HUES6 (cell line): ENCODE measurements around the gene CTNND2.

Experiments used
- H3K27ac ChIP-seq: 2 replicates; pipeline ENCODE4 v1.7.0; 2013; ENCODE audit warnings: low read depth, mild to moderate bottlenecking, low read length, inconsistent platforms
- H3K27me3 ChIP-seq: 2 replicates; pipeline ENCODE4 v1.6.1; 2013; ENCODE audit warnings: low read length; ENCODE audit not compliant: control insufficient read depth, insufficient read depth
- H3K36me3 ChIP-seq: 2 replicates; pipeline ENCODE4 v1.6.1; 2013; ENCODE audit warnings: low read length; ENCODE audit not compliant: control insufficient read depth, insufficient read depth
- H3K4me1 ChIP-seq: 2 replicates; pipeline ENCODE4 v1.6.1; 2013; ENCODE audit warnings: low read length; ENCODE audit not compliant: control insufficient read depth, insufficient read depth
- H3K4me3 ChIP-seq: 2 replicates; pipeline ENCODE4 v1.5.1; 2013; ENCODE audit warnings: low read depth, low read length
- H3K9ac ChIP-seq: one replicate; pipeline ENCODE4 v1.6.1; 2013; ENCODE audit warnings: mild to moderate bottlenecking, low read length
- H3K9me3 ChIP-seq: 2 replicates; pipeline ENCODE4 v1.6.1; 2013; ENCODE audit warnings: low read depth, low read length; ENCODE audit not compliant: control insufficient read depth, insufficient read depth

Gene CTNND2

GRCh38 chr5:11301171-11301570 is 603.1 kb downstream of the CTNND2 start:
- H3K4me1 ChIP-seq: no peaks in the 10 kb centered on the region
- no peaks in the 10 kb centered on the region for H3K9me3 ChIP-seq
- H3K36me3 ChIP-seq: no peaks in the 10 kb centered on the region
- no peak overlapping the region for H3K27ac ChIP-seq
- no peak overlapping the region for H3K4me3 ChIP-seq
- no peaks in the 10 kb centered on the region for H3K27me3 ChIP-seq
- no peak overlapping the region for H3K9ac ChIP-seq

DNA sequence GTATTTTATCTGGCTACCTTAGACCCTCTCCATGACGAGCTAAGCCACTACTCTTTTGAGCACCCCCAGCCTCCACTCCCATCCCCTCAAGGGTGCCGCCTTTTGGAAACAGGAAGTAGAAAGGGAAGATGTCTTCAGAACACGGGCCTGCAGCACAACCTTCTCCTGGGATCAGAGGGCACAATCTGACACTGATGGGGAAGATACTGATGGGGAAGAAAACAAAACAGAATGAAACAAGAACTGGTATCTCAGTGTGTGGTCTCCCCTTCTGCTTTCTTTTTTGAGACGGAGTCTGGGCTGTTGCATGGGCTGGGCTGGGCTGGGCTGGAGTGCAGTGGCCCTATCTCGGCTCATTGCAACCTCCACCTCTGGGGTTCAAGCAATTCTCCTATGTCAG is 603.5 kb downstream of the CTNND2 start:
- Histone ChIP-seq H3K27me3 (no peaks in the 10 kb centered on the region), H3K9me3 (no peaks in the 10 kb centered on the region), H3K36me3 (no peaks in the 10 kb centered on the region), H3K27ac (no peak overlapping the region), H3K4me1 (no peaks in the 10 kb centered on the region), H3K9ac (no peak overlapping the region), H3K4me3 (no peak overlapping the region)

GRCh38 chr5:11298877-11299276 is 605.4 kb downstream of the CTNND2 start:
- H3K4me1 ChIP-seq: no peaks in the 10 kb centered on the region
- no peaks in the 10 kb centered on the region for H3K36me3 ChIP-seq
- H3K27ac ChIP-seq: no peak overlapping the region
- no peak overlapping the region for H3K4me3 ChIP-seq
- H3K9me3 ChIP-seq: no peaks in the 10 kb centered on the region
- H3K27me3 ChIP-seq: no peaks in the 10 kb centered on the region
- H3K9ac ChIP-seq: no peak overlapping the region

DNA sequence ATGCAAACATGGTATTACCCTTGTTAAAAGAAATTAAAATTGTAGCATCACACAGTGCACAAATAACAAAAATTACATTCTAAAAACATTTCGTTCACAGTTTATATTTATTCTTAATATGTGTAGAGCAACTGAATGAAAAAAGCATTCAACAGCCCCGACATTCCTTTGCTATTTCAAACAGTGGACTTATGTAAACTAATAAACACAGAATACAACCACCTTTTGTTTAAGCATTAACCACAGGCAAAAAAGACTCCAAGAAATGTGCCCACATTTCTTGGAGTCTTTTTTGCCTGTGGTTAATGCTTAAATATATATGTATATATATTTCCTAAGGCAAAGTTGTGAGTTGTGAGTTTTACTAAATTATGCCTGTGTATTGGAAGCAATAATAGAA is 610.7 kb downstream of the CTNND2 start:
- Histone ChIP-seq H3K9me3 (no peaks in the 10 kb centered on the region), H3K36me3 (no peaks in the 10 kb centered on the region), H3K27ac (no peak overlapping the region), H3K4me1 (no peaks in the 10 kb centered on the region), H3K9ac (no peak overlapping the region), H3K27me3 (no peaks in the 10 kb centered on the region), H3K4me3 (no peak overlapping the region)

GRCh38 chr5:11292648-11293356 is 611.4 kb downstream of the CTNND2 start:
- H3K4me1 ChIP-seq: peaks cover 5% of the 10 kb centered on the region; the same call in 1 of the 2 replicates
- no peaks in the 10 kb centered on the region for H3K36me3 ChIP-seq
- no peaks in the 10 kb centered on the region for H3K27me3 ChIP-seq
- no peak overlapping the region for H3K9ac ChIP-seq
- H3K27ac ChIP-seq: no peak overlapping the region
- no peak overlapping the region for H3K4me3 ChIP-seq
- H3K9me3 ChIP-seq: no peaks in the 10 kb centered on the region

DNA sequence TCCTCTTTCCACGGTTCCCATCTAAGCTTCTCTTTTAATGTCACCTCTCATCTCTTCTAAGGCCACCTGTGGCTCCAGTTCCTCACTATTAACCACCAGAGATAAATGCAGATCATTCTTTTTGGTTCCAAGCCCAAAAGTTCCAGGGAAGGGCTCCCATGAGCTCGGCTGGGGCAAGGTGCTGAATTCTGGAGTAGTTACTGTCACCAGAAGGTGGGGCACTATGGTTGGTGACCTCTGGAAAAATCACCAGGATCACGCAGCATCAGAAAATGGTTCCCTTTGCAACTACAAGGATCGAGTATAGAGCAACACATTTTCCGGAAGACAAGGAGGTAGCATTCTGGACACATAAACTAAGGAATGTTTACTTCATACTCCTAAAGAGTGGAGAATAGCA is 614.5 kb downstream of the CTNND2 start:
- Histone ChIP-seq H3K27ac (no peak overlapping the region), H3K36me3 (no peaks in the 10 kb centered on the region), H3K4me1 (peaks cover 5% of the 10 kb centered on the region; the same call in 1 of the 2 replicates), H3K9ac (no peak overlapping the region), H3K4me3 (no peak overlapping the region), H3K9me3 (no peaks in the 10 kb centered on the region), H3K27me3 (no peaks in the 10 kb centered on the region)

- Histone ChIP-seq H3K4me3 (no peak overlapping the region), H3K27me3 (no peaks in the 10 kb centered on the region), H3K36me3 (no peaks in the 10 kb centered on the region), H3K4me1 (peaks cover 5% of the 10 kb centered on the region; the same call in 1 of the 2 replicates), H3K9me3 (no peaks in the 10 kb centered on the region), H3K27ac (no peak overlapping the region), H3K9ac (no peak overlapping the region)
These were observed 615.0 kb downstream of the CTNND2 start for GRCh38 chr5:11289208-11289607.

GRCh38 chr5:11281842-11282241 is 622.4 kb downstream of the CTNND2 start:
- Histone ChIP-seq H3K36me3 (no peaks in the 10 kb centered on the region), H3K27me3 (no peaks in the 10 kb centered on the region), H3K27ac (no peak overlapping the region), H3K9me3 (peaks cover 12% of the 10 kb centered on the region; the same call in 1 of the 2 replicates), H3K4me1 (no peaks in the 10 kb centered on the region), H3K9ac (no peak overlapping the region), H3K4me3 (no peak overlapping the region)

GRCh38 chr5:11277323-11277722 is 626.9 kb downstream of the CTNND2 start:
- Histone ChIP-seq H3K4me3 (no peak overlapping the region), H3K36me3 (no peaks in the 10 kb centered on the region), H3K27ac (no peak overlapping the region), H3K4me1 (no peaks in the 10 kb centered on the region), H3K9ac (no peak overlapping the region), H3K27me3 (no peaks in the 10 kb centered on the region), H3K9me3 (peaks cover 12% of the 10 kb centered on the region; the same call in 1 of the 2 replicates)

DNA sequence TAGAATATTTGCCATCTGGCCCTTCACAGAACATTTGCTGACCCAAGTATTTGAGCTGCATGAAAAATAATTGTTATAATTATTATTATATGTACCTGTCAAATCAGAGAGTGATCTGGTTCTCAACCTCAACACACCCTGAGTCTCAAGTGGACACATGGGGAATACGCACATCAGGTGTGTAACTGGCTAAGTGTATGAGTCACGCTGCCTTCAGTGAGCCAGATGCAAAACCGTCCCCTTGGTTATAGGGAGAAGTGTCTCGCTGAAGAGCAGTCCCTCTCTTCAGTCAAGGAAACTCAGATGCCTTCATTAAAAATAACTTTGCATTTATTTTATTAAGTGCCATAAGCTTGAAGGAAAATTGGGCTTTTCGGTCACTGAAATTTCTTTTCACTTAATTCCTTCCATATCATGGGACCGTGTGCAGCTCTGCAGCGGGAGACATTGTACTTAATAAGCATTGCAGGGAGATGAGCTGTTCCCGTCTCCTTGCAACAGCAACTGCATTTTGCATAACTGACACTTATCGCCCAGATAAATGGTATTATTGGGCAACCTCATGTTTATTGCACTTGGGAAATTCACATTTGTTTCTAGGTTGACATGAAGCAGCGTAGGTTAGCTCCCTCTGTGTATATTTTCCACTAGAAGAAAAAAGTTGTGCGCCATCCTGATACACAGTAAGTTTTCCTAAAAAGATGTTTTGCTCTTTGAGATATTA is 630.9 kb downstream of the CTNND2 start:
- no peaks in the 10 kb centered on the region for H3K27me3 ChIP-seq
- H3K4me1 ChIP-seq: no peaks in the 10 kb centered on the region
- H3K36me3 ChIP-seq: no peaks in the 10 kb centered on the region
- no peaks in the 10 kb centered on the region for H3K9me3 ChIP-seq
- H3K27ac ChIP-seq: no peak overlapping the region
- no peak overlapping the region for H3K4me3 ChIP-seq
- H3K9ac ChIP-seq: no peak overlapping the region

DNA sequence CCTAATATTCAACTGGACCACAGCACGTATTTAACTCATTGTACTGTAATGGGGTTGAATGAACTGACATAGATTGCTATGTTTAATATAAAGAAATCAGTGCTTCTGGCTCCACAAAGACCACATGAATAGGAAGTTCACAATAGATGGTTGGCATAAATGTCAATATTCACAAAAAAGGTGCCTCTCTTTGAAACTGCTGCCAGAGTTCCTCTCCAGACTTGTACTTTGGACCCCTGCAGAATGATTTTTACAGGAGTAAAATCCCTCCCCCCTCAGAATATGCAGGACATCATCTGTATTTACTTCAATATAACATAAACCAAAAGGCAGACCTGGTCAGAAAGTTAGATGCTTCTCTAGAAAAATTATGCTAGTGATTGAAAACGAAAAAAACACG is 634.7 kb downstream of the CTNND2 start:
- H3K27ac ChIP-seq: no peak overlapping the region
- H3K36me3 ChIP-seq: no peaks in the 10 kb centered on the region
- H3K27me3 ChIP-seq: no peaks in the 10 kb centered on the region
- no peak overlapping the region for H3K4me3 ChIP-seq
- no peaks in the 10 kb centered on the region for H3K4me1 ChIP-seq
- no peaks in the 10 kb centered on the region for H3K9me3 ChIP-seq
- no peak overlapping the region for H3K9ac ChIP-seq
